HG02623 (cell line): ENCODE measurements around the gene CAPN1.

Source experiments
- ATAC-seq: cut with Tn5 transposase; IDR thresholded peaks from one replicate; pipeline ENCODE4 v1.9.1; 2021; ENCODE audit warnings: moderate library complexity; ENCODE audit not compliant: unreplicated experiment

CAPN1 gene

GRCh38 chr11:65189191-65189590, 7.5 kb downstream of the CAPN1 start:
- ATAC-seq: no peak

- ATAC-seq: no peak
These were observed 12.8 kb downstream of the CAPN1 start for GRCh38 chr11:65194564-65194963.

GRCh38 chr11:65204143-65204542, 22.4 kb downstream of the CAPN1 start:
- no peak for ATAC-seq

- no peak for ATAC-seq
These were observed 23.2 kb downstream of the CAPN1 start for GRCh38 chr11:65204646-65205601.

GRCh38 chr11:65205602-65205967, 23.9 kb downstream of the CAPN1 start:
- no peak for ATAC-seq

- ATAC-seq: no peak
These were observed 24.7 kb downstream of the CAPN1 start for GRCh38 chr11:65206441-65206841.

GRCh38 chr11:65206901-65207300, 25.2 kb downstream of the CAPN1 start:
- no peak for ATAC-seq

- no peak for ATAC-seq
These were observed 26.4 kb downstream of the CAPN1 start for GRCh38 chr11:65207918-65208784.

GRCh38 chr11:65208785-65209710, 27.3 kb downstream of the CAPN1 start:
- ATAC-seq: no peak

- ATAC-seq: no peak
These were observed 28.1 kb downstream of the CAPN1 start for GRCh38 chr11:65209711-65210360.

GRCh38 chr11:65210361-65210731, 28.6 kb downstream of the CAPN1 start:
- no peak for ATAC-seq

GRCh38 chr11:65210748-65211147, 29.0 kb downstream of the CAPN1 start:
- ATAC-seq: no peak

- ATAC-seq: no peak
These were observed 29.8 kb downstream of the CAPN1 start for GRCh38 chr11:65211293-65212105.

GRCh38 chr11:65212226-65212801, 30.6 kb downstream of the CAPN1 start:
- no peak for ATAC-seq

- ATAC-seq: no peak
These were observed 31.8 kb downstream of the CAPN1 start for GRCh38 chr11:65213322-65214211.

- no peak for ATAC-seq
These were observed 32.6 kb downstream of the CAPN1 start for GRCh38 chr11:65214212-65214845.

- no peak for ATAC-seq
These were observed 33.8 kb downstream of the CAPN1 start for GRCh38 chr11:65215441-65216076.
